Small intestine (tissue), 7 donors: ENCODE data around the gene HEXIM1. TPM values are rescaled to one million over a fixed set of nuclear protein-coding genes. Genes with fewer than 3 reads are reported as not detected.

ENCODE experiments used
- DNase-seq, 2 donors: peaks; one replicate each; pipeline versions ENCODE4 v3.0.0 to v3.0.0-alpha.2; 2013
- FAIRE-seq: peaks from 2 replicates; lab custom pipeline; 2012; peaks lifted over from hg19 to GRCh38; lab: Jason Lieb, UNC
- H3K27ac ChIP-seq, 3 donors: one replicate each; pipeline ENCODE4 v1.5.1; 2013; ENCODE audit warnings: low read length in 2 of 3, mild to moderate bottlenecking in 2 of 3, control low read depth in 1 of 3, inconsistent platforms in 1 of 3, low read depth in 1 of 3, moderate library complexity in 1 of 3
- H3K27me3 ChIP-seq, 3 donors: one replicate each; pipeline ENCODE4 v1.6.1; 2013; ENCODE audit warnings: low read length in 3 of 3, inconsistent platforms in 1 of 3; ENCODE audit not compliant: control insufficient read depth in 3 of 3, insufficient read depth in 3 of 3
- H3K36me3 ChIP-seq, 3 donors: one replicate each; pipeline ENCODE4 v1.6.1; 2013; ENCODE audit warnings: low read length in 3 of 3, inconsistent platforms in 1 of 3, low read depth in 1 of 3, mild to moderate bottlenecking in 1 of 3, moderate library complexity in 1 of 3; ENCODE audit not compliant: control insufficient read depth in 3 of 3, insufficient read depth in 2 of 3
- H3K4me1 ChIP-seq, 3 donors: one replicate each; pipeline ENCODE4 v1.6.1; 2013; ENCODE audit warnings: low read length in 2 of 3, inconsistent platforms in 1 of 3, low read depth in 1 of 3, mild to moderate bottlenecking in 1 of 3, moderate library complexity in 1 of 3; ENCODE audit not compliant: control insufficient read depth in 3 of 3, insufficient read depth in 2 of 3
- H3K4me3 ChIP-seq, 3 donors: one replicate each; pipeline ENCODE4 v1.5.1; 2013; ENCODE audit warnings: low read length in 3 of 3, control low read depth in 1 of 3, inconsistent platforms in 1 of 3, low read depth in 1 of 3, mild to moderate bottlenecking in 1 of 3, moderate library complexity in 1 of 3
- H3K9me3 ChIP-seq, 2 donors: one replicate each; pipeline ENCODE4 v1.6.1; 2013; ENCODE audit warnings: low read depth in 1 of 2, low read length in 1 of 2; ENCODE audit not compliant: control insufficient read depth in 2 of 2, insufficient read depth in 1 of 2
- WGBS, 3 donors: extraction: QIAGEN DNeasy Blood & Tissue Kit; methylation state at CpG; one replicate each; pipeline ENCODE4 v1.1.7; 2013; 5-methylcytosine and 5-hydroxymethylcytosine counted together
- polyA plus RNA-seq, 4 donors: library from polyadenylated mRNA; stranded (reverse) in 3 of 4; unstranded in 1 of 4; fragments of 200-250 nt in 3 of 4; fragments of 120-200 nt in 1 of 4; gene quantifications; one replicate each; pipeline versions ENCODE4 v1.2.1 to v1.2.3, GENCODE V29; 2013
- donor health status: healthy with polysubstance abuse.
- donor health status: control.
- donor health status: control.
- donor health status: Bipolar disorder and iron deficiency.
- donor health status: healthy.

The HEXIM1 gene
- polyA plus RNA-seq, 4 donors = 17.5 to 51.7 (median 42.4) TPM

GRCh38 chr17:45104029-45104428, 44.2 kb upstream of the HEXIM1 start:
- 87 to 93% (median 89%) methylated on average over 8 of the region's 8 CpGs for WGBS, 3 donors
- no peaks in the 10 kb centered on the region for H3K9me3 ChIP-seq
- DNase-seq = no peak
- H3K27ac ChIP-seq = no peak overlapping the region
- H3K27me3 ChIP-seq = no peaks in the 10 kb centered on the region
- H3K4me1 ChIP-seq = no peaks in the 10 kb centered on the region
- peaks cover 29 to 96% (median 35%) of the 10 kb centered on the region in 3 donors for H3K36me3 ChIP-seq
- H3K4me3 ChIP-seq = no peak overlapping the region
- no peak for FAIRE-seq

GRCh38 chr17:45104497-45104896, 43.8 kb upstream of the HEXIM1 start:
- H3K9me3 ChIP-seq = no peaks in the 10 kb centered on the region
- H3K4me1 ChIP-seq = no peaks in the 10 kb centered on the region
- H3K4me3 ChIP-seq = no peak overlapping the region
- DNase-seq (no peak), FAIRE-seq (no peak)
- H3K27ac ChIP-seq = no peak overlapping the region
- H3K36me3 ChIP-seq = peaks cover 29 to 95% (median 35%) of the 10 kb centered on the region in 3 donors
- no peaks in the 10 kb centered on the region for H3K27me3 ChIP-seq
- 90 to 92% (median 91%) methylated on average over 6 of the region's 6 CpGs for WGBS, 3 donors

GRCh38 chr17:45104907-45105624, 43.2 kb upstream of the HEXIM1 start:
- no peak overlapping the region for H3K27ac ChIP-seq
- H3K36me3 ChIP-seq = peaks cover 29 to 89% (median 30%) of the 10 kb centered on the region in 3 donors
- 80 to 85% (median 82%) methylated on average over 17 of the region's 17 CpGs for WGBS, 3 donors

GRCh38 chr17:45106096-45106495, 42.2 kb upstream of the HEXIM1 start:
- Histone ChIP-seq H3K4me3 (no peak overlapping the region), H3K36me3 (peaks cover 29 to 88% (median 30%) of the 10 kb centered on the region in 3 donors), H3K27me3 (no peaks in the 10 kb centered on the region), H3K27ac (no peak overlapping the region), H3K4me1 (no peaks in the 10 kb centered on the region), H3K9me3 (no peaks in the 10 kb centered on the region)
- no peak for DNase-seq
- no peak for FAIRE-seq
- WGBS, 3 donors = 91 to 94% (median 93%) methylated on average over 5 of the region's 5 CpGs

More at GRCh38 chr17:45104907-45105624, 43.2 kb upstream of the HEXIM1 start:
- DNase-seq (no peak), FAIRE-seq (no peak)
- H3K4me3 ChIP-seq = no peak overlapping the region
- no peaks in the 10 kb centered on the region for H3K27me3 ChIP-seq
- no peaks in the 10 kb centered on the region for H3K9me3 ChIP-seq
- H3K4me1 ChIP-seq = no peaks in the 10 kb centered on the region

GRCh38 chr17:45106582-45106981, 41.7 kb upstream of the HEXIM1 start:
- Histone ChIP-seq H3K4me3 (no peak overlapping the region), H3K27me3 (no peaks in the 10 kb centered on the region), H3K27ac (no peak overlapping the region), H3K9me3 (no peaks in the 10 kb centered on the region), H3K4me1 (no peaks in the 10 kb centered on the region), H3K36me3 (peaks cover 29 to 87% (median 30%) of the 10 kb centered on the region in 3 donors)
- DNase-seq (no peak), FAIRE-seq (no peak)
- 89 to 91% (median 90%) methylated on average over 5 of the region's 5 CpGs for WGBS, 3 donors

GRCh38 chr17:45107293-45108010, 40.8 kb upstream of the HEXIM1 start:
- Histone ChIP-seq H3K36me3 (peaks cover 24 to 87% (median 29%) of the 10 kb centered on the region in 3 donors), H3K27ac (no peak overlapping the region), H3K4me1 (no peaks in the 10 kb centered on the region), H3K27me3 (no peaks in the 10 kb centered on the region), H3K4me3 (no peak overlapping the region), H3K9me3 (no peaks in the 10 kb centered on the region)
- WGBS, 3 donors = 84 to 91% (median 91%) methylated on average over 13 of the region's 13 CpGs
- FAIRE-seq (no peak), DNase-seq (no peak)

GRCh38 chr17:45108051-45108450, 40.2 kb upstream of the HEXIM1 start:
- H3K9me3 ChIP-seq = no peaks in the 10 kb centered on the region
- H3K27ac ChIP-seq = no peak overlapping the region
- FAIRE-seq = no peak
- H3K4me3 ChIP-seq = no peak overlapping the region
- WGBS, 3 donors = 63 to 65% (median 64%) methylated on average over 9 of the region's 9 CpGs
- peaks cover 24 to 87% (median 26%) of the 10 kb centered on the region in 3 donors for H3K36me3 ChIP-seq
- no peaks in the 10 kb centered on the region for H3K4me1 ChIP-seq
- H3K27me3 ChIP-seq = no peaks in the 10 kb centered on the region
- no peak for DNase-seq

- H3K27ac ChIP-seq = no peak overlapping the region
- H3K9me3 ChIP-seq = no peaks in the 10 kb centered on the region
- no peak for FAIRE-seq
- 72 to 77% (median 77%) methylated on average over 12 of the region's 12 CpGs for WGBS, 3 donors
- no peak for DNase-seq
- H3K4me3 ChIP-seq = no peak overlapping the region
- no peaks in the 10 kb centered on the region for H3K27me3 ChIP-seq
- H3K36me3 ChIP-seq = peaks cover 17 to 87% (median 18%) of the 10 kb centered on the region in 3 donors
- H3K4me1 ChIP-seq = no peaks in the 10 kb centered on the region
Measured at GRCh38 chr17:45108595-45109521, 39.4 kb upstream of the HEXIM1 start.
